CD4-positive, alpha-beta T cell treated with Interferon alpha-2 for 1 hour (primary cell): ENCODE measurements around the gene PTPN11.
"Not testable (repeated sequence)": the region's sequence is repeated elsewhere in the genome, so short reads cannot be mapped to it uniquely, and the experiment has no call there.

ENCODE experiments used
- DNase-seq, 2 donors: peaks; one replicate each; pipeline ENCODE4 v3.0.0-alpha.2; 2020 to 2022

The PTPN11 gene

GRCh38 chr12:112409906-112410244, 8.9 kb upstream of the PTPN11 start:
- no peak for DNase-seq

- DNase-seq, result no peak
These were observed 4.7 kb upstream of the PTPN11 start for GRCh38 chr12:112413855-112414625.

GRCh38 chr12:112415457-112415856, 3.3 kb upstream of the PTPN11 start:
- not testable (repeated sequence) for DNase-seq

GRCh38 chr12:112418273-112418607, 507 bp upstream of the PTPN11 start:
- DNase-seq, result no peak

- no peak for DNase-seq
These were observed 768 bp downstream of the PTPN11 start for GRCh38 chr12:112419297-112420133.

GRCh38 chr12:112420740-112421139, 2.0 kb downstream of the PTPN11 start:
- no peak for DNase-seq

GRCh38 chr12:112421363-112421762, 2.6 kb downstream of the PTPN11 start:
- DNase-seq, result no peak

GRCh38 chr12:112422531-112422930, 3.8 kb downstream of the PTPN11 start:
- DNase-seq, result no peak

GRCh38 chr12:112424126-112424525, 5.4 kb downstream of the PTPN11 start:
- no peak for DNase-seq

- no peak for DNase-seq
These were observed 7.0 kb downstream of the PTPN11 start for GRCh38 chr12:112425582-112426382.

- no peak for DNase-seq
These were observed 9.0 kb downstream of the PTPN11 start for GRCh38 chr12:112427760-112428159.

- DNase-seq, result no peak
These were observed 12.2 kb downstream of the PTPN11 start for GRCh38 chr12:112430929-112431328.

GRCh38 chr12:112431965-112432364, 13.2 kb downstream of the PTPN11 start:
- DNase-seq, result no peak

- DNase-seq, result no peak
These were observed 14.8 kb downstream of the PTPN11 start for GRCh38 chr12:112433551-112433950.

- not testable (repeated sequence) for DNase-seq
These were observed 19.9 kb downstream of the PTPN11 start for GRCh38 chr12:112438645-112439044.

GRCh38 chr12:112439769-112440168, 21.0 kb downstream of the PTPN11 start:
- no peak for DNase-seq

- DNase-seq, result not testable (repeated sequence)
These were observed 21.9 kb downstream of the PTPN11 start for GRCh38 chr12:112440653-112441052.

- no peak for DNase-seq
These were observed 25.2 kb downstream of the PTPN11 start for GRCh38 chr12:112443916-112444315.

GRCh38 chr12:112446008-112446725, 27.4 kb downstream of the PTPN11 start:
- no peak for DNase-seq

GRCh38 chr12:112447106-112447505, 28.4 kb downstream of the PTPN11 start:
- DNase-seq, result no peak

- DNase-seq, result not testable (repeated sequence)
These were observed 29.4 kb downstream of the PTPN11 start for GRCh38 chr12:112448165-112448564.

GRCh38 chr12:112450725-112451124, 32.0 kb downstream of the PTPN11 start:
- DNase-seq, result no peak

GRCh38 chr12:112456029-112456428, 37.3 kb downstream of the PTPN11 start:
- no peak for DNase-seq
